ENCODE data around the gene SMARCAD1. TPM values are rescaled to one million over a fixed set of nuclear protein-coding genes. Genes with fewer than 3 reads are reported as not detected.

The SMARCAD1 gene
- total and polyA plus RNA-seq, 9 of the 15 experiments (the other 6 are each of a cell fraction or from before 2014, with no cell fraction given), result 11.2 to 52.2 (median 34.6) TPM

DNA sequence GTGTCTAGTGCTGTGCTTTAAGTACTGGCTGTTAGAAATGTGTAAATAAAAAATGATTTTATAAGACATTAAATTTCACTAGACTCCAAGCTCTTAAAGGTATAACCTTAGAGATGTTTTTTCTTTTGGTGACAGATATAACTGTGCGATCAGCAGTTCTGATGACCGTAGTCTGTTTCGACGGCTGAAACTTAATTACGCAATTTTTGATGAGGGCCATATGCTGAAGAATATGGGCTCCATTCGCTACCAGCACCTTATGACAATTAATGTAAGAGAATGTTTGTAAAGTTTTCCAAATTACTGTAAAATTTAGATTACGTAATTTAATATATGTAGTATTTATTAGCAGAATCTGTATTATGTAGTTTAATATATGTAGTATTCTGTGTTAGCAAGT lies 68.5 kb downstream of the SMARCAD1 start:
- no peak for FAIRE-seq
- POLR2A ChIA-PET, result no interaction called here

More for the DNA sequence above, 68.5 kb downstream of the SMARCAD1 start:
- DNase-seq (ENCODE audit: extremely low read depth in 1 of 4, low spot score in 3 of 4) (no peak), ATAC-seq (no peak)
- TF ChIP-seq, protein P1, sequence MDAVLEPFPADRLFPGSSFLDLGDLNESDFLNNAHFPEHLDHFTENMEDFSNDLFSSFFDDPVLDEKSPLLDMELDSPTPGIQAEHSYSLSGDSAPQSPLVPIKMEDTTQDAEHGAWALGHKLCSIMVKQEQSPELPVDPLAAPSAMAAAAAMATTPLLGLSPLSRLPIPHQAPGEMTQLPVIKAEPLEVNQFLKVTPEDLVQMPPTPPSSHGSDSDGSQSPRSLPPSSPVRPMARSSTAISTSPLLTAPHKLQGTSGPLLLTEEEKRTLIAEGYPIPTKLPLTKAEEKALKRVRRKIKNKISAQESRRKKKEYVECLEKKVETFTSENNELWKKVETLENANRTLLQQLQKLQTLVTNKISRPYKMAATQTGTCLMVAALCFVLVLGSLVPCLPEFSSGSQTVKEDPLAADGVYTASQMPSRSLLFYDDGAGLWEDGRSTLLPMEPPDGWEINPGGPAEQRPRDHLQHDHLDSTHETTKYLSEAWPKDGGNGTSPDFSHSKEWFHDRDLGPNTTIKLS (IDR thresholded peaks at IDR 0.05; ENCODE audit: borderline replicate concordance, low read depth), result no peak
- TF ChIP-seq STAG1 (CRISPR knock-in tag; IDR thresholded peaks at IDR 0.05; ENCODE audit: borderline replicate concordance) (no peak), MBD2 (IDR thresholded peaks at IDR 0.05; ENCODE audit: borderline replicate concordance, low read depth) (no peak), CEBPG (CRISPR knock-in tag; IDR thresholded peaks at IDR 0.05) (no peak), CEBPG (tag; conservative IDR thresholded peaks at IDR 0.05 in 1 of 2, IDR thresholded peaks at IDR 0.05 in 1 of 2) (peak; percentile 11 to 85; a peak in 2 of 4 replicates), CHD1 (IDR thresholded peaks at IDR 0.05; ENCODE audit: low read length) (no peak), ZNF316 (IDR thresholded peaks at IDR 0.05) (peak; percentile 24; the same call in 1 of the 2 replicates), CEBPB (tag; IDR thresholded peaks at IDR 0.05) (peak; percentile 80), PML (IDR thresholded peaks at IDR 0.05; ENCODE audit: low read length) (no peak), RBM34 (IDR thresholded peaks at IDR 0.05; ENCODE audit: borderline replicate concordance, insufficient read depth, low read length) (no peak)
- TF ChIP-seq, protein P2, sequence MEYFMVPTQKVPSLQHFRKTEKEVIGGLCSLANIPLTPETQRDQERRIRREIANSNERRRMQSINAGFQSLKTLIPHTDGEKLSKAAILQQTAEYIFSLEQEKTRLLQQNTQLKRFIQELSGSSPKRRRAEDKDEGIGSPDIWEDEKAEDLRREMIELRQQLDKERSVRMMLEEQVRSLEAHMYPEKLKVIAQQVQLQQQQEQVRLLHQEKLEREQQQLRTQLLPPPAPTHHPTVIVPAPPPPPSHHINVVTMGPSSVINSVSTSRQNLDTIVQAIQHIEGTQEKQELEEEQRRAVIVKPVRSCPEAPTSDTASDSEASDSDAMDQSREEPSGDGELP (CRISPR knock-in tag; IDR thresholded peaks at IDR 0.05; ENCODE audit: borderline replicate concordance), result no peak
- Histone ChIP-seq H3K9me3 (replicated peaks; ENCODE audit: control insufficient read depth, insufficient read depth, low read depth, low read length) (no peaks in the 10 kb centered on the region), H3K4me3 (no peak overlapping the region), H2AFZ (ENCODE audit: low read depth, low read length) (no peak overlapping the region), H3K36me3 (ENCODE audit: control insufficient read depth, insufficient read depth, low read length) (peaks cover 76% of the 10 kb centered on the region), H4K20me1 (replicated peaks; ENCODE audit: control insufficient read depth, insufficient read depth, low read length) (no peaks in the 10 kb centered on the region), H3K9me1 (ENCODE audit: control insufficient read depth, insufficient read depth, low read length) (no peaks in the 10 kb centered on the region), H3K27me3 (ENCODE audit: control insufficient read depth in 2 of 2, insufficient read depth in 2 of 2, low read length in 2 of 2) (no peaks in the 10 kb centered on the region), H3K79me2 (ENCODE audit: control insufficient read depth, insufficient read depth, low read length) (no peaks in the 10 kb centered on the region), H3K27ac (ENCODE audit: extremely low read depth, low read depth, low read length) (no peak overlapping the region), H3K9ac (ENCODE audit: insufficient read depth in 1 of 2, low read depth in 2 of 2, low read length in 2 of 2) (no peak overlapping the region), H3K4me1 (replicated peaks in 1 of 2; ENCODE audit: control insufficient read depth in 2 of 2, insufficient read depth in 2 of 2, low read length in 2 of 2) (no peaks in the 10 kb centered on the region), H3K4me2 (ENCODE audit: insufficient read depth, low read length) (no peak overlapping the region)
- CTCF ChIA-PET (ENCODE audit: low intra/inter-chr PET ratio), result no interaction called here
- in situ Hi-C loops (cut with MboI) (no loop called here), intact Hi-C loops (cut with micrococcal nuclease) (no loop called here)
- no TSS peak for BruUV-seq (replicated peaks)
- 97% methylated on average over 7 of the region's 7 CpGs for WGBS (ENCODE audit: insufficient coverage, low coverage, missing lambda C conversion rate)

Measured in K562 (cell line).